PC-9 (cell line): Measurements from ENCODE around the gene PDGFD. TPM values are rescaled to one million over a fixed set of nuclear protein-coding genes. Genes with fewer than 3 reads are reported as not detected.
A peak's percentile ranks its signal among the peaks of the same experiment; 100 is the strongest.

Experiments used
- BruUV-seq: library from RNA; stranded (reverse); fragments of 400-500 nt; replicated peaks from 2 replicates; lab custom pipeline; 2021; lab: Mats Ljungman, UMichigan
- CTCF ChIA-PET: fragments of 300-600 bp; sonication (Branson Sonifier 250); formaldehyde crosslinking; loops from one replicate; lab custom pipeline; 2022; ENCODE audit warnings: antibody characterized with exemption; lab: Charles Lee
- POLR2A ChIA-PET: fragments of 300-600 bp; sonication (Branson Sonifier 250); formaldehyde crosslinking; loops from one replicate; lab custom pipeline; 2022; ENCODE audit warnings: antibody characterized with exemption; ENCODE audit not compliant: unreplicated experiment; lab: Charles Lee
- DNase-seq, 2 experiments: peaks; one replicate each; pipeline versions ENCODE4 v3.0.0 to v3.0.0-alpha.2; 2015 to 2022; ENCODE audit warnings: mixed read lengths in 1 of 2
- H2AFZ ChIP-seq: fragments of 200-600 bp; sonication (generic); 2 replicates; pipeline ENCODE4 v1.8.1; 2017; ENCODE audit warnings: antibody characterized with exemption
- H3F3A ChIP-seq: fragments of 200-600 bp; sonication (generic); 2 replicates; pipeline ENCODE4 v1.8.1; 2017; ENCODE audit warnings: antibody characterized with exemption, mild to moderate bottlenecking, low read depth; ENCODE audit not compliant: insufficient read depth
- H3K27ac ChIP-seq: fragments of 200-600 bp; sonication (generic); 2 replicates; pipeline ENCODE4 v1.6.1; 2016; ENCODE audit warnings: mixed run types
- H3K27me3 ChIP-seq: fragments of 200-600 bp; sonication (generic); 2 replicates; pipeline ENCODE4 v1.6.1; 2016; ENCODE audit warnings: low read depth, mixed run types; ENCODE audit not compliant: insufficient read depth
- H3K36me3 ChIP-seq: fragments of 200-600 bp; sonication (generic); 2 replicates; pipeline ENCODE4 v1.6.1; 2016; ENCODE audit warnings: low read depth, mixed run types
- H3K4me1 ChIP-seq: fragments of 200-600 bp; sonication (generic); replicated peaks from 2 replicates; pipeline ENCODE4 v1.6.1; 2016; ENCODE audit warnings: mixed run types; ENCODE audit not compliant: insufficient read depth
- H3K4me2 ChIP-seq: fragments of 200-600 bp; sonication (generic); 2 replicates; pipeline ENCODE4 v1.6.1; 2017; ENCODE audit warnings: mixed run types
- H3K4me3 ChIP-seq: fragments of 200-600 bp; sonication (generic); 2 replicates; pipeline ENCODE4 v1.6.1; 2016; ENCODE audit warnings: mixed run types
- H3K79me2 ChIP-seq: fragments of 200-600 bp; sonication (generic); 2 replicates; pipeline ENCODE4 v1.6.1; 2017; ENCODE audit warnings: low read depth, mixed run types
- H3K9me2 ChIP-seq: fragments of 200-600 bp; sonication (generic); 2 replicates; pipeline ENCODE4 v1.8.1; 2017; ENCODE audit warnings: mild to moderate bottlenecking; ENCODE audit not compliant: insufficient read depth
- H3K9me3 ChIP-seq: fragments of 200-600 bp; sonication (generic); 2 replicates; pipeline ENCODE4 v1.8.1; 2016; ENCODE audit warnings: low read depth; ENCODE audit not compliant: insufficient read depth
- H4K20me1 ChIP-seq: fragments of 200-600 bp; sonication (generic); 2 replicates; pipeline ENCODE4 v1.8.1; 2017; ENCODE audit not compliant: insufficient read depth
- CTCF ChIP-seq: fragments of 200-600 bp; sonication (generic); conservative IDR thresholded peaks from 2 replicates; pipeline ENCODE4 v1.6.1; 2017; ENCODE audit warnings: mixed run types, antibody characterized with exemption, mild to moderate bottlenecking, moderate library complexity
- EZH2 ChIP-seq: fragments of 200-600 bp; sonication (generic); IDR thresholded peaks from 2 replicates; pipeline ENCODE4 v1.8.0; 2017; ENCODE audit warnings: antibody characterized with exemption, low read depth
- intact Hi-C: fragments of 100-400 bp; cut with micrococcal nuclease; formaldehyde crosslinking; loops from one replicate; pipeline ENCODE4 v1.10.0; 2022; ENCODE audit not compliant: unreplicated experiment
- total RNA-seq: library from RNA; stranded (reverse); gene quantifications from 2 replicates; pipeline ENCODE4 v1.2.3, GENCODE V29; 2021

PDGFD gene
- total RNA-seq, 1 experiment from 2014 or later: 6.1 TPM

GRCh38 chr11:103935219-103935618, 228.7 kb downstream of the PDGFD start:
- peak in 1 of 2 experiments; percentile 33 for DNase-seq
- Histone ChIP-seq H3K27ac (no peak overlapping the region), H3K9me2 (0 out of 2 replicates have a peak, but pooled peaks cover 5% of the 10 kb centered on the region), H3K4me1 (peaks cover 9% of the 10 kb centered on the region), H3F3A (peaks cover 3% of the 10 kb centered on the region; the same call in 1 of the 2 replicates), H3K79me2 (no peaks in the 10 kb centered on the region), H3K9me3 (no peaks in the 10 kb centered on the region; the same call in 1 of the 2 replicates), H2AFZ (no peak overlapping the region), H3K4me3 (no peak overlapping the region), H3K36me3 (no peaks in the 10 kb centered on the region), H4K20me1 (no peaks in the 10 kb centered on the region), H3K27me3 (no peaks in the 10 kb centered on the region), H3K4me2 (no peak overlapping the region)
- TF ChIP-seq EZH2 (no peak), CTCF (no peak)
- no TSS peak for BruUV-seq
- intact Hi-C loops: no loop called here
- ChIA-PET POLR2A (no interaction called here), CTCF (no interaction called here)

GRCh38 chr11:103929170-103929903, 234.6 kb downstream of the PDGFD start:
- no peaks in the 10 kb centered on the region for H3K36me3 ChIP-seq
- TF ChIP-seq CTCF: no peak
- H3K9me3 ChIP-seq: no peaks in the 10 kb centered on the region
- H3F3A ChIP-seq: peaks cover 1% of the 10 kb centered on the region
- H3K4me3 ChIP-seq: no peak overlapping the region
- H3K4me2 ChIP-seq: no peak overlapping the region
- H3K79me2 ChIP-seq: no peaks in the 10 kb centered on the region
- no TSS peak for BruUV-seq
- DNase-seq: peak in 1 of 2 experiments; percentile 29
- no peaks in the 10 kb centered on the region for H3K9me2 ChIP-seq
- H2AFZ ChIP-seq: no peak overlapping the region
- CTCF ChIA-PET: no interaction called here
- H3K4me1 ChIP-seq: peaks cover 3% of the 10 kb centered on the region
- POLR2A ChIA-PET: no interaction called here
- no peaks in the 10 kb centered on the region for H4K20me1 ChIP-seq
- H3K27ac ChIP-seq: no peak overlapping the region
- intact Hi-C loops: loop anchor here (5.0 kb wide), 1 partner anchor 1933 kb away; no protein-coding TSS in a partner anchor
- no peaks in the 10 kb centered on the region for H3K27me3 ChIP-seq

- no TSS peak for BruUV-seq
- H2AFZ ChIP-seq: no peak overlapping the region
- no peaks in the 10 kb centered on the region for H3K9me3 ChIP-seq
- H3K4me2 ChIP-seq: no peak overlapping the region
- POLR2A ChIA-PET: no interaction called here
- intact Hi-C loops: loop anchor here (5.0 kb wide), 1 partner anchor 1934 kb away; no protein-coding TSS in a partner anchor
- H4K20me1 ChIP-seq: no peaks in the 10 kb centered on the region
- DNase-seq: no peak
- H3K9me2 ChIP-seq: no peaks in the 10 kb centered on the region
- peaks cover 7% of the 10 kb centered on the region for H3F3A ChIP-seq
- CTCF ChIA-PET: no interaction called here
- no peaks in the 10 kb centered on the region for H3K27me3 ChIP-seq
- H3K79me2 ChIP-seq: no peaks in the 10 kb centered on the region
- TF ChIP-seq EZH2 (no peak), CTCF (no peak)
- H3K36me3 ChIP-seq: no peaks in the 10 kb centered on the region
- peaks cover 9% of the 10 kb centered on the region for H3K4me1 ChIP-seq
- H3K4me3 ChIP-seq: no peak overlapping the region
- H3K27ac ChIP-seq: no peak overlapping the region
Measured at GRCh38 chr11:103928802-103929161, 235.2 kb downstream of the PDGFD start.
